GM21825 (cell line): ENCODE measurements around the gene NSDHL.

Experiments
- ATAC-seq: cut with Tn5 transposase; IDR thresholded peaks from one replicate; pipeline ENCODE4 v1.9.1; 2021; ENCODE audit warnings: mild to moderate bottlenecking, moderate library complexity; ENCODE audit not compliant: unreplicated experiment

The NSDHL gene

GRCh38 chrX:152892999-152893891, 62.4 kb downstream of the NSDHL start:
- ATAC-seq, result no peak

- no peak for ATAC-seq
Observed at GRCh38 chrX:152893980-152894610, 63.2 kb downstream of the NSDHL start.

GRCh38 chrX:152895121-152895520, 64.3 kb downstream of the NSDHL start:
- no peak for ATAC-seq

- ATAC-seq, result no peak
Observed at GRCh38 chrX:152895724-152896420, 65.0 kb downstream of the NSDHL start.

GRCh38 chrX:152896450-152896849, 65.6 kb downstream of the NSDHL start:
- ATAC-seq, result no peak

- ATAC-seq, result no peak
Observed at GRCh38 chrX:152897222-152898131, 66.6 kb downstream of the NSDHL start, which contains the start of gene ZNF185. ZNF185 (plus strand) TSS chrX:152898067; CDS start chrX:152914490, 16,423 bp downstream.

- ATAC-seq, result no peak
Observed at GRCh38 chrX:152898442-152898841, 67.6 kb downstream of the NSDHL start.

GRCh38 chrX:152899111-152899873, 68.4 kb downstream of the NSDHL start:
- ATAC-seq, result no peak

GRCh38 chrX:152899874-152900719, 69.2 kb downstream of the NSDHL start:
- ATAC-seq, result no peak

GRCh38 chrX:152900937-152901445, 70.1 kb downstream of the NSDHL start:
- ATAC-seq, result no peak

- ATAC-seq, result no peak
Observed at GRCh38 chrX:152901816-152902501, 71.1 kb downstream of the NSDHL start.

- ATAC-seq, result no peak
Observed at GRCh38 chrX:152902502-152902820, 71.6 kb downstream of the NSDHL start.

- ATAC-seq, result no peak
Observed at GRCh38 chrX:152903589-152903988, 72.7 kb downstream of the NSDHL start.

- ATAC-seq, result no peak
Observed at GRCh38 chrX:152904151-152905080, 73.6 kb downstream of the NSDHL start.

GRCh38 chrX:152905081-152905420, 74.2 kb downstream of the NSDHL start:
- no peak for ATAC-seq

- ATAC-seq, result no peak
Observed at GRCh38 chrX:152907084-152907651, 76.3 kb downstream of the NSDHL start.

- ATAC-seq, result no peak
Observed at GRCh38 chrX:152908486-152908885, 77.6 kb downstream of the NSDHL start.
